NCI-H128 (cell line): ENCODE data around the gene DOHH.

Experiments used
- DNase-seq: peaks from one replicate; lab custom pipeline; 2025; ENCODE audit not compliant: unreplicated experiment; lab: John Stamatoyannopoulos, UW

The DOHH gene

DNA sequence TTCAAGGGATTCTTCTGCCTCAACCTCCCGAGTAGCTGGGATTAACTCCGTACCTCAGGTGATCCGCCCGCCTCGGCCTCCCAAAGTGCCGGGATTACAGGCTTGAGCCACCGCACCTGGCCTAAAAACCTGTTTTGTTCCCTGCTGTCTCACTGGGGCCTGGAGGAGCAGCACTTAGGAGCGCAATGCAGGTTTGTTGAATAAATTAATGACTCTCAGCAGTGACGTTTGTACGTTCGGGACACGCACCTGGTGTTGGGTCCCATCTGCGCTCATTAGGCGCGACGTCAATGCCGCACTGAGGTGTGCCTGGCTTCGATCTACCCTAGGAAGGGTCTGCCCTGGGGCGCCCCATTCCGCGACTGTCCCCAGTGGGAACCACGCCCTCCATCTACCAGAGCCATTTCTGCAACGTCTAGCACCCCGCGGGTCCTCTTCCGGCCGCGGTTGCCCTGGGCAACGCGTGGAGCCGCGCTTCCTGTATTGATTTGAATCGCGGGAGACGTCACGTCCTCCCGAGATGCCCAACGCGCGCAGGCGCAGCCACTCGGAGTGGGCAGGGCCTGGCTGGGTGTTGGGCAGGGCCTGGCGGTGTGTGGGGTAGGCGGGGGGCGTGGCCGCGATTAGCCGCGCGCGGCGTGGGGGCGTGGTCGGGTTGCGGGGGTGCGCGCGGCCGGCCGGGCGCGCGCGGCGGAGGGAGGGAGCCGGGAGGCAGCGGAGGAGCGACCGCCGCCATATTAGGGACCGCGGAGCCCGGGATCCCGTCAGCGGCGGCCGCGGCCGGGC is 5.3 kb upstream of the DOHH start, which contains the start of gene FZR1:
Gene FZR1, plus strand, starts transcription at position 714 of the 786 bp plus-strand sequence. CDS start 16,679 bp downstream, outside the sequence.
- peak; percentile 98 for DNase-seq

DNA sequence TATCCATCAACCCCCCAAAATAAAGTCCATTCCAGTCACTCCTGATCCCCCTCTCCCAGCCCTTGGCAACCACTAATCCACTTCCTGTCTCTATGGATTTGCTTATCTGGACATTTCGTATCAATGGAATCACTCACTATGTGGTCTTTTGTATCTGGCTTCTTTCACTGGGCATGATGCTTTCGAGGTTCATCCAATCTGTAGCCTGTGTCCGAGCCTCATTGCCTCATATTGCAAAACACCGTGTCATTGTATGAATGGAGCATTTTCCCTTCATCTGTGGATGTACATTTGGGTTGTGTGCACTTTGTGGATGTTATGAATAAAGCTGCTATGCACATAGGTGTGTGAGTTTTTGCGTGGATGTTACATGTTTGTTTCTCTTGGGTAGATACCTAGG is 4.3 kb upstream of the DOHH start:
- DNase-seq = no peak

DNA sequence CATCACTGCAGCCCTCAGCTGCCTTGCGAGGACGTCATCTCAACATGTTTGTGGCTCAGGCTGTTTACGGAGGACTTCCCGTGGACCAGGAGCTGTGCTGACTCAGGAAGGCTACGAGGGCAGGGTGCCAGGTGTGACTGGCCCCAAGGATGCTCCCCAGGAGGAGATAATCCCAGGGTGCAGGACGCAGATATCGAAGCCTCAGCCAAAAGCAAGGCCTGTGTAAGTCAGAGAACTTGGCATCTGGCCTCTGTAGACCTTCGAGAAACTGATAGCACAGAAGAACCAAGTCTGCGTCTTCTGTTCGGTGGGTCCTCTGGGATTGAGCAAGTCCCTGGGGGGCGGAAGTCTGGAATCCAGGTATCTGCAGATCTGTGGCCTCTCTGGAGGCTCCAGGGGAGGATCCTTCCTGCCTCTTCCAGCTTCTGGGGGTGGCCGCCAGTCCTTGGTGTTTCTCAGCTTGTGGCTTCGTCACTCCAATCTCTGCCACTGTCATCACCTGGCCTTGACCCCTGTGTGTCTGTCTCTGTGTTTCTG is 2.6 kb upstream of the DOHH start:
- no peak for DNase-seq

DNA sequence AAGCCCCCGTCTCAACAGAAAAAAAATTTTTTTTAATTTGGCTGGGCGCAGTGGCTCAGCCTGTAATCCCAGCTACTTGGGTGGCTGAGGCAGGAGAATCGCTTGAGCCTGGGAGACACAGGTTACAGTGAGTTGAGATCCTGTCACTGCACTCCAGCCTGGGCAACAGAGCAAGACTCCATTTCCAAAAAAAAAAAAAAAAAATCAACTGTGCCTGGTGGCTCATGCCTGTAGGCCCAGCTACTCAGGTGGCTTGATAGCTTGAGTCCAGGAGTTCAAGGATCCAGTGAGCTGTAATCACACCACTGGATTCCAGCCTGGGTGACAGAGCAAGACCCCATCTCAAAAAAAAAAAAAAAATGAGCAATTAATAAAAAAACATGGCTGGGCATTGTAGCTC is 1.3 kb upstream of the DOHH start:
- no peak for DNase-seq

DNA sequence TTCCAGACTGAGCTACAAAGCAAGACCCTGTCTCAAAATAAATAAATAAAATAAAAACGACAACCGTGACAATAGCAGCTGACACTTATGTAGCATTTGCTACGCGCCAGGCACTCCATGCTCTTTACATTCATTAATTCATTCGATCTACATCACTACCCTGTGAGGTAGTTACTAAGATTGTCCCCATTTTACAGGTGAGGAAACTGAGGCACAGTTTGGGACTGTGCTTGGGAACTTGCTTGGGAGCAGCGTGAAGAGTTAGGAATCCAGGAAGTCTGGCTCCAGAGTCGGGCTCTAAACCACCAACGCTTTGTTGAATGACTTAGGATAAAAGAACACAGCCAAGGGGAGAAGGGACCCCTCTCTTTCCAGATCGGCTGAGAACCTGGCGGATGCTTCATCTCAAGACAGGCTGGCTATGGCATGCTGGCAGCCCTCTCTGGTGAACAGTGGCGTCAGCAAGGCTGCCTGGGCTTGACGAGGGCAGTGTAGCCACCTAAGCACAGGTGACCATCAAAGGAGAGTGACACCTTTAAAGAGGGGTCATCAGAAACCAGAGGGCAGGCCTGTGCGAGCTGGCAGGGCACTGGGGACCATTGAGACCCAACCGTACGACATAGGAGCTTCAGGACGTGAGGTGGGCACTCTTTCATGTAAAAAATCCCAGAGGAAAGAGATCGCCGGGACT is 591 bp downstream of the DOHH start:
- no peak for DNase-seq

DNA sequence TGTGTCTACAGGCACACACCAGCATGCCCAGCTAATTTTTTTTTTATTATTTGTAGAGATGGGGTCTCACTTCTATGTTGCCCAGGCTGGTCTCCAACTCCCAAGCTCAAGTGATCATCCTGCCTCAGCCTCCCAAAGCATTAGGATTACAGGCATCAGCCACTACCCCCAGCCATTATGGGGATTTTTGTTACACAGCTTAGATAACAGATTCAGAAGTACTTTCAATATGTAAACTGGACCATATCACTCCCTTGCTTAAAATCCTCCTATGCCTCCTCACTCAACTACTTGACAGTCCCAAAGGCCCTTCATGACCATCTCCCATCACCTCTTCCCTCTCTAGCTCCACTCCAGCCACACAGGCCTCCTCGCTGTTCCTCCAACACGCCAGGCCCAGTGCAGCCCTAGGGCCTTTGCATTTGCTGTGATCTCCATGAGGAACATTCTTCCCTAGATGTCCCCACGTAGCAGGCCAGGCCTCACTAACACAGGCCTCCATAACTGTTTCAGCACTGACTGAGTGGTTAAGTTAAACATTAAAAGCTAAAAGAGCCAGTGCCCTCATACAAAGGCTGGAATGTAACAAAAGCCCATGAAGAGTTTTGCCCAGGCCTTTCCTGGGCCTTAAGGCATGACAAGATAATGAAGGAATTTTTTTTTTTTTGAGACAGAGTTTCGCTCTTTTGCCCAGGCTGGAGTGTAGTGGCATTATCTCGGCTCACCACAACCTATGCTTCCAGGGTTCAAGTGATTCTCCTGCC is 2.5 kb downstream of the DOHH start:
- no peak for DNase-seq

DNA sequence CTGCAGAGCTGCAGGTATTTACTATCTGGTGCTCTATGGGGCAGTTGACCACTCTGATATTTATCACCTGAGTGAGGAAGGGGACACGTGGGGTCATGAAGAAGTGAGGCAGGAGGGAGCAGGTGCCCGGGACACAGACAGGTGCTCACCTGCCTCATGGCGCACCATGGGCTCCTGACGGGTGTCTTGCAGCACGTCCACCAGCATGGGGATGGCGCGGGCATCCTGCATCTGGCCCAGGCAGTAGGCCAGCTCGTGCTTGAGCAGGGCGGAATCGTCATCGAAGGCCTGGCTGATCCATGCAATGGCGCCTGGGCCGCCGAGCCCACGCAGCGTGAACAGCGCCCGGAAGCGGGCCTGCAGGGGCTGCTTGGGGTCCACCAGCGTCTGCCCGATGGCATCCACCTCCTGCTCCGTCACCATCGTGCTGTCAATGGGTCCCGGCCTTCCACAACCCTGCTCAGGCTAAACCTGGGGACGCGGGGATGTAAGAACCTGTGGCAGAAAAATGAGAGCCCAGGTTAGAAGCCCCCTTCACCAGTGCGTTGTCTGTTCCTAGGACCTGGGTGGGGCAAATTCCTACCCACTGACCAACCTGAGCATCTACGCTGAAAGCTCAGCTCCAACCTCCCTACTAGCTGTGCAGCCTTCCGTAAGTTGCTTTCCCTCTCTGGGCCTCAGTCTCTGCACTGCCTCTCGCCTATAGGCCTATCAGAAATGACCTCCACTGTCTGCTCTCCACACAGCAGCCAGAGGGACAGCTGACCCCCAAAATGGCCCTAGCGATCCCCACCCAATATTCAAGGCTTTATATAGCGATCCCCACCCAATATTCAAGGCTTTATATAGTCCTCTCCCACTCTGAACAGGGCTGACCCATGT is 3.8 kb downstream of the DOHH start:
- DNase-seq = no peak

DNA sequence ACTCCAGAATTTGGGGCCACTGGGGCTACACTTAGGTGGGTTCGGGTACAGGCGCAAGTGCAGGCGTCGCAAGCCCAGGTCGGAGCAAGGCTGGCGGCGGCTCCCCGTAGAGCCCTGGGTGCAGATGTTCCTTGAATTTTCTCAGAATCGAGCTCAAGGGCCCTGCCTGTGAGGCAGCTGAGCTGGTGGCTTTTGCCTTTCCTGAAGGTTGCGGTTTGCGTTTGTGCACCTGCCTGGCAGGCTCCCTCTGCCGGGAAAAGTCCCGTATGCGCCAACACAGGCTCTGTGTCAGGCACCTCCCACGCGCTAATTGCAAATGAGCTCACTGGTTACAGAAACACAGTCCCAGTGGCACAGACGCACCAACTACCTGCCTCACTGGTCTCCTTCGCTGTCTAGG is 5.9 kb downstream of the DOHH start:
- no peak for DNase-seq

DNA sequence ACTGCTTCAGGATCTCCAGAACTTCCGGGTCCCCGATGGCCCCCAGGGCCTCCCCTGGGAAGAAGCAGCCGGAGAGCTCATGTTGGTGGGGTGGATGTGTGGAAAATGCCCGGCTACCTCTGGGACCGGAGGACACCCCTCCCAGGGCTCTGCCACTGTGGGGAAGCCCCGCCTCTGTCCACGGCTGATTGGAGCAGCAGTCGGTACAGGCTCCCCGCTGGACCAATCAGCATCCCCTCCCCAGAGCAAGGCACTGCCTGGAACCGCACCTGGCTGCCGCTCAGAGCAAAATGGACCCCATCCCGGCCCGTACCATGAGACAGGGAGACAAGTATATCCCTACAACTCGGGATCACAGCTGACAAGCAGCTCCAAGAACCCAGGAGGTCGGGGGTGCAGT is 6.4 kb downstream of the DOHH start:
- no peak for DNase-seq

DNA sequence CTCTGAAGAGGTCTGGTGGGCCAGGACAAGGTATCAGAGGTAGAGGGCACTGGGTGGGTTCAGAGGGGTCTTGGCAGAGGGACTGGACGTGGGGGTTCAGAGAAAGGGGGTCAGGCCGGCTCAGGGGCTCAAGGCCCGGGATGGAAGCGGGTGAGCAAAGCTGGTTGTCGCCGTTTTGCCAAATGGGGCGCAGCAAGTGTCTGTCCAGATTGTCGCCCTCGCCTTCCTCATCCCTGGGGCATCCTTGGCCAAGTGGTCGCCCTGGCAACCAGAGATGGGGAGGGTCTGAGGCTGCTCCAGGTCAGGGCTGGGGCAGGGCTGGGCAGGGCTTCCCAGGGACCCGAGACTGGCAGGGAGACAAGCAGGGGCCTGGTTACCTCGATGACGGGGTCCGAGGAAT is 6.8 kb downstream of the DOHH start:
- DNase-seq = no peak

DNA sequence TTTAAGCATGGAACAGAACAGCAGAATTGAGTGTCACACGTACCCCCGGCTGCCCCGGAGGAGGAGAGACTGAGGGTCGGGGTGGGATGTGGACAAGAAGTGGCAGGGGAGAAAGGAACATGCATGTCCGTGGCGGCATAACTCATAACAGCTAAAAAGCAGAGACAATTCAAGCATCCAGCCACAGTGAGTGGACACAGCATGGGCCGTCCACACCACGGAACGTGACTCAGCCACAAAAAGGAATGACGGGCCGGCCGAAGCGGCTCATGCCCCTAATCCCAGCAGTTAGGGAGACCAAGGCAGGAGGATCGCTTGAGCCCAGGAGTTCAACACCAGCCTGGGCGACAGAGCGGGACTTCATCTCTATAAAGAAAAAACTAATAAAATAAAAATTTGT is 7.6 kb downstream of the DOHH start:
- no peak for DNase-seq

DNA sequence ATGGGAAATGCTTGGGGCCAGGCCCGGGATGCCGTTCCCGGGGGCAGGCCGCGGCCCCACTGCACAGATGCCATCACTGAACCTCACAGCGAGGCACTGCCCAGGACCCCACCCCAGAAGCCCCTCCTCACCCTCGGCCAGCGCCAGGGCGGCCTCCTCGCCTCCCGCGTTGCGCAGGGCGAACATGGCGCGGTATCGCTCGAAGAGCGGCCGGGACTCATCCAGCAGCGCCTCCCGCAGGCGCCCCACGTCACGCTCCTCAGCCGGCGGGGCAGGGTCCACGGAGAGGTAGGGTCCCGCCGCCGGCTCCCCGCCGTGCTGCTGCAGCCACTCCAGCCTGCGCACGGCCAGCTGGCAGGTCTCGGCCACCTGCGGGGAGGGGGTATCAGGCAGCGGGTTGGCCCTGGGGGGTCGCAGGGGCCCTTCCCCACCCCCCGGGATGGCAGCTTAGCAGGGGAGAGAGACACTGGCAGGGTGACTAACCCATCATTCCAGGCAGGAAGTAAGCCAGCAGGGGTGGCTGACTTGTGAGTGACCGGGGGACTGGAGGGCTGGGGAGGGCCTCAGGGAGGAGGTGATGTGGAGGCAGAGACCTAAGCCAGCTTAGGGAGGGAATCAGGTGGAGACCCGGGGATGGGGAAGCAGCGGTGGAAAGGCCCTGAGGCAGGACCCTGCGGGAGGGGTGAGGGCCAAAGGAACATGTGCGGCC is 8.2 kb downstream of the DOHH start:
- no peak for DNase-seq

DNA sequence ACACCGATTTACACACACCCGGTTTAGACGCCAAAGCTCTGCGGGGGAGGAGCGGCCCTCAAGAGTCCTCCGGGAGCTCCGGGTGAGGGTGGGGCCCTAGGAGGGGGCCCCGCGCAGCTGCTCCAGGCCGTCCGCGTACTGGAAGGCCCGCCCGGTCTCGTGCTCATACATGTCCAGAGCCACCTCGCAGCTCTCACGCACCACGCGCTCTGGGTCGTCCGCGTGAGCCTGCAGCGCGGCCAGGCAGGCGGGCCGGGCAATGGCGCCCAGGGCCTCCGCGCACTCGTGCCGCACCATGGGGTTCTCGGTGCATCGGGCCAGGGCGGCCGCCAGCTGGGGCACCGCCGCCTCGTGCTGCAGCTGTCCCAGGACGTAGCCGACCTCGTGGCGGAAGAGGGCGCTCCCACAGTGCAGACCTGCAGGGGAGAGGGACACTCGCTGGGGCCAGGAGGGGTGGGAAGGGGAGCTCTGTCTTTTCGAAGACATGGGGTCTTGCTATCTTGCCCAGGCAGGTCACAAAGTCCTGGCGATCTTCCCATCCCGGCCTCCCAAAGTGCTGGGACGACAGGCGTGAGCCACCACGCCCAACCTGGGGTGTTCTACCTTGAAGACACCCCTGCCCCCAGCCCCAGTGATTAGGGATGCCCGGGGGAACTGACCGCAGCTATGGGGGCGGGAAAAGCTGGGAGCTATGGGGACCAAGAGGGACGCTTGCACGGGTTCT is 8.9 kb downstream of the DOHH start:
- no peak for DNase-seq

DNA sequence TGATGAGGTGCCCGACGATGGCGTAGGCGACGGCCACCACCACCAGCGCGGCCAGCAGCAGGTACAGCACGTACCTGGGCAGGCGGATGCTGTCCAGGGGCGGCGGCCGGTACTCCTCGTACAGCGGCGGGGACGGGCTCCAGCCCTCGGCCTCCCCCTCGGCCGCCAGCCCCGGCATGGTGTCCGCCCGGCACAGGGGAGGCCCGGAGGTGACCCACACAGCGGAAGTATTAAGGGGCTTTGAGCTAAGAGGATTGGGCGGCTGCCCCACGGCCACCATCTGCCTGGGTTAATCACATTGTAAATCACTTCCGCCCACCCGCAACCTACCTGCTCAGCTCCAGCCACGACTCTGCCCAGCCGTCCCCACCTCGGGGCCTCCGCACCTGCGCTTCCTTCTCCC is 17.2 kb downstream of the DOHH start, which contains the start of gene SMIM44:
Gene SMIM44, minus strand, starts transcription at position 216 of the 403 bp plus-strand sequence. Its CDS starts 38 bp downstream, at position 178.
- no peak for DNase-seq

DNA sequence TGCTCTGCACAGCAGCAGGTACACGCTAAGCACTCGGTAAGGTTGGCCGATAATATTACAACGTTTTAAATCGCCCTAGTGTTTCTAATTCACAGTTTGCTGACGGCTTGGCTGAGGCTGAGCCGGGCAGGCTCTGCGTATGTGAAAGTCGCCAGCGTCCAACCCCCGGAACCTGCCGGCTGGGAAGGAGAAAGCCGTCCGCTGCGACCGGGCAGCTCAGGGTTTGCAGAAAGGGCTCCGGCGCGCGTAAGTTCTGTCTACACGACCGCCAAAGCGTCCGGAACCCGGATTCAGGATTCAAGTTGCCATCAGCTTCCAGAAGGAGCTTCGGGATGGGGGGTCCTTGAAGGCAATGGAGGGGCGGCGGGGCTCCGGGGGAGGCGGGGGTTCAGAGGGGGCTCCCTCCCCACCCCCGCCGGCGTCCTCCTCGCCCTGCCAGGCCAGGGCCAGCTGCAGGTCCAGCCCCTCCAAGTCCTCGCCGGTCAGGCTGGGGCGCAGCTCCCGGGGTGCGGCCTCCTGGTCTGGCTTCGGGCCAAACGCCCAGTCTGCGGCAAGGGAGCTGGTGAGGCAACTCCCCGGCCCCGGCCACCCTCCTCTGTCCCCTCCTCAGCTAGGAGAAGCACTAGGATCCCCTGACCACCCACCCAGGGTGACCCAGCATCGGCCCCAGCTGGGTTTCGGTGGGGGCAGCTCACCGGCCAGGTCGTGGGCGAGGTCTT is 17.8 kb downstream of the DOHH start:
- no peak for DNase-seq

DNA sequence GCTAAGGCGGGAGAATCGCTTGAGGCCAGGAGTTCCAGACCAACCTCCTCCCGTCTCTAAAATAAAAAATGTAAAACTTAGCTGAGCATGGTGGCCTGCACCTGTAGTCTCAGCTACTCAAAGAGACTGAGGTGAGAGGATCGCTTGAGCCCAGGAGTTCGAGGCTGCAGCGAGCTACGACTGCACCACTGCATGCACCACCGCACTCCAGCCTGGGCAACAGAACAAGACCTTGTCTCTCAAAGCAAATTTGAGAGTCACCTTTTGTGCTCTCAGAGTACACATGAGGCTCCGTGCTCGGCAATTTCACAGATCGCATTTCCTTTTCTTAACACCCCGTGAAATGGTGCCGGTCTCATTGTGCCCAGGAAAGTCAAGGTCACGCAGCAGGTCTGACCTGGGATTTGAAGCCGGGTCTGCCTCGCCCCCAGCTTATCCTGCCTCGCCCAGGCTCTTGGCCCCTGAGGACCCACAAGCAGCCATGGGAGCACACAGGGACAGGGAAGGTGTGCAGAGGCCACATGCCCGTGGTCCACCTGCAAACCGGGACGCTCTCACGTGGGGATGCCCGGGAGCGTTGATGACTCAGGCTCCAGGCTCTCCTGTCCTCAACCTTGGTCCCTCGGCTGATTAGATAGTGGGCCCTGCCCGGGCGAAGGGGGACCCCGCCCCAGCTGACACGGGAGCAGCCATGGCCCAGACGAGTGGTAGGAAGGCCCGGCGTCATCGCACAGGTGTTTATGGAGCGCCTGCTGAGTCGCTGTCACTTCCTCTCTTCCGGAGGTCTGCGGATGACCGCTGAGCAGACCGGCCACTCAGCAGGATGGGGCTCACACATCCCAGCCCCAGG is 19.0 kb downstream of the DOHH start:
- no peak for DNase-seq

DNA sequence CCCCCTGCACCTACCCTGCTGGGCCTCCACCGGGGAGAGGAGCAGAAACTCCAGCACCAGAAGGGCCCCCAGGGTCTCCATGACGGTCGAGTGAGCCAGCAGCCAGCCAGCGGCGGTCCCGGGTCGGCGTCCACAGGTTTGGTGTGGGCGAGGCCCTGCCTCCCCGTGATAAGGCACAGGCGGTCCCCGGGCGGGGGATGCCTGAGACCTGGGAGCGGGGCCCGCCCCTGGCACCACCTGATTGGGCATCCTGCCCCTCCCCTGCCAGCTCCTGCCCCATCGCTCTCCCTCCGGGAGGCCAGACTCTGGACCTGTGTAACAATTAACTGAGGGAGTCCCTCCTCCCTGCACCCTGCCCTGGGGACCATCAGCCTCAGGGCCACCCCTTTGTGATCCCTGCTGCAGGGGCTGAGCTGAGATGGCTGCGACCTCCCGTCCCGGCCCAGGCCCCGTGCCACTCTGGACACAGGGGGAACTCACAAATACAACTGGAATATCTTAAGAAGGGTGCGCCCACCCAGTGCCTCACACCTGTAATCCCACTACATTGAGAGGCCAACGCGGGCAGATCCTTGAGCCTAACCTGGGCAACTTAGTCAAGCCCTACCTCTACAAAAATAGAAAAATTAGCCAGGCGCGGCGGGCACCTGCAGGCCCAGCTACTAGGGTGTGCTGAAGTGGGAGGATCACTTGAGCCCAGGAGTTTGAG is 19.9 kb downstream of the DOHH start, which contains the start of gene SMIM24:
Gene SMIM24, minus strand, starts transcription at position 143 of the 709 bp plus-strand sequence. Its CDS starts 62 bp downstream, at position 81.
- no peak for DNase-seq
